GM12878 (cell line): Measurements from ENCODE around the gene RGS4. TPM values are rescaled to one million over a fixed set of nuclear protein-coding genes. Genes with fewer than 3 reads are reported as not detected.

ENCODE experiments used
- BCL3 ChIP-seq: IDR thresholded peaks from 2 replicates; pipeline ENCODE4 v1.6.1; 2011; ENCODE audit warnings: borderline replicate concordance, low read depth, mild to moderate bottlenecking, moderate library complexity, low read length; ENCODE audit not compliant: insufficient read depth, poor library complexity, severe bottlenecking
- MTA2 ChIP-seq: fragments of 450-650 bp; IDR thresholded peaks from 2 replicates; pipeline ENCODE4 v1.6.1; 2016; ENCODE audit warnings: low read depth, mild to moderate bottlenecking, moderate library complexity
- polyA plus RNA-seq, 11 experiments: library from polyadenylated mRNA; depleted of rRNA in 4 of 11; unstranded in 6 of 11; stranded (reverse) in 5 of 11; fragments of >200 nt; fragmentation: Nextera tagmentation in 4 of 11; fragmentation: Illumina TruSeq in 1 of 11; extraction: Ambion mirVana in 4 of 11; extraction: Trizol in 1 of 11; gene quantifications; 1 replicate in 1 of 11; 2 replicates in 10 of 11; pipeline versions ENCODE4 v1.2.1 to v1.2.3, GENCODE V29; 2011 to 2016; ENCODE audit warnings: inconsistent platforms in 2 of 11, missing spikeins in 2 of 11, low read depth in 1 of 11
- total RNA-seq, 4 experiments: library from RNA; depleted of rRNA in 3 of 4; stranded (reverse); fragments of >200 nt in 3 of 4; fragmentation: Illumina TruSeq in 1 of 4; extraction: Trizol in 1 of 4; gene quantifications; 2 replicates each; pipeline versions ENCODE4 v1.2.1 to v1.2.3, GENCODE V29; 2013 to 2021
- TF ChIP-seq, protein P1 (sequence below): fragments of 450-650 bp; IDR thresholded peaks from 2 replicates; pipeline ENCODE4 v1.6.1; 2018; ENCODE audit warnings: mild to moderate bottlenecking, low read depth, moderate library complexity; ENCODE audit not compliant: partially characterized antibody
- TF ChIP-seq, protein P2 (sequence below): fragments of 450-650 bp; IDR thresholded peaks from 2 replicates; pipeline ENCODE4 v1.6.1; 2017; ENCODE audit warnings: mild to moderate bottlenecking, moderate library complexity

Gene RGS4
- total and polyA plus RNA-seq, 10 of the 15 experiments (the other 5 are each of a cell fraction or from before 2014, with no cell fraction given), result 0.05 to 0.14 TPM; not detected in 8

DNA sequence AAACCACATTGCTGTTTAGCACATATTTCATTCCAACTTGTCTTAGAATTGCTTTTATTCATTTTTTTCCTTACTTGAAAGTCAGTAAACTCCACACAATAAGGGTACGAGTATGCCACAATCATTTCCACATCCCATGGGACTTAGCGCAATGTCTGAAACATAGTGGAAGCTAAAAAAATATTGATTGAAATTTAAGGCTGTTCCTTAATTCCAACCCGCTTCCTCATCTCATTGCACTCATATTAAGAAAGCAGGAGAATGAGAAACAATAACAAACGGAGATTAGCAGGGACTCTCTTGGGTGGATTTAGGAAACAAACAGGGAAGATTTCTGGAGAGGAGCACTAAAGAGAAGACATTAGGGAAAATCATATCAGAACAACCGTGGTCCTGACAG is 39.3 kb upstream of the RGS4 start (continued):
- TF ChIP-seq, protein P1, sequence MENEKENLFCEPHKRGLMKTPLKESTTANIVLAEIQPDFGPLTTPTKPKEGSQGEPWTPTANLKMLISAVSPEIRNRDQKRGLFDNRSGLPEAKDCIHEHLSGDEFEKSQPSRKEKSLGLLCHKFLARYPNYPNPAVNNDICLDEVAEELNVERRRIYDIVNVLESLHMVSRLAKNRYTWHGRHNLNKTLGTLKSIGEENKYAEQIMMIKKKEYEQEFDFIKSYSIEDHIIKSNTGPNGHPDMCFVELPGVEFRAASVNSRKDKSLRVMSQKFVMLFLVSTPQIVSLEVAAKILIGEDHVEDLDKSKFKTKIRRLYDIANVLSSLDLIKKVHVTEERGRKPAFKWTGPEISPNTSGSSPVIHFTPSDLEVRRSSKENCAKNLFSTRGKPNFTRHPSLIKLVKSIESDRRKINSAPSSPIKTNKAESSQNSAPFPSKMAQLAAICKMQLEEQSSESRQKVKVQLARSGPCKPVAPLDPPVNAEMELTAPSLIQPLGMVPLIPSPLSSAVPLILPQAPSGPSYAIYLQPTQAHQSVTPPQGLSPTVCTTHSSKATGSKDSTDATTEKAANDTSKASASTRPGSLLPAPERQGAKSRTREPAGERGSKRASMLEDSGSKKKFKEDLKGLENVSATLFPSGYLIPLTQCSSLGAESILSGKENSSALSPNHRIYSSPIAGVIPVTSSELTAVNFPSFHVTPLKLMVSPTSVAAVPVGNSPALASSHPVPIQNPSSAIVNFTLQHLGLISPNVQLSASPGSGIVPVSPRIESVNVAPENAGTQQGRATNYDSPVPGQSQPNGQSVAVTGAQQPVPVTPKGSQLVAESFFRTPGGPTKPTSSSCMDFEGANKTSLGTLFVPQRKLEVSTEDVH, result no peak
- TF ChIP-seq MTA2 (no peak), BCL3 (no peak)
- TF ChIP-seq, protein P2, sequence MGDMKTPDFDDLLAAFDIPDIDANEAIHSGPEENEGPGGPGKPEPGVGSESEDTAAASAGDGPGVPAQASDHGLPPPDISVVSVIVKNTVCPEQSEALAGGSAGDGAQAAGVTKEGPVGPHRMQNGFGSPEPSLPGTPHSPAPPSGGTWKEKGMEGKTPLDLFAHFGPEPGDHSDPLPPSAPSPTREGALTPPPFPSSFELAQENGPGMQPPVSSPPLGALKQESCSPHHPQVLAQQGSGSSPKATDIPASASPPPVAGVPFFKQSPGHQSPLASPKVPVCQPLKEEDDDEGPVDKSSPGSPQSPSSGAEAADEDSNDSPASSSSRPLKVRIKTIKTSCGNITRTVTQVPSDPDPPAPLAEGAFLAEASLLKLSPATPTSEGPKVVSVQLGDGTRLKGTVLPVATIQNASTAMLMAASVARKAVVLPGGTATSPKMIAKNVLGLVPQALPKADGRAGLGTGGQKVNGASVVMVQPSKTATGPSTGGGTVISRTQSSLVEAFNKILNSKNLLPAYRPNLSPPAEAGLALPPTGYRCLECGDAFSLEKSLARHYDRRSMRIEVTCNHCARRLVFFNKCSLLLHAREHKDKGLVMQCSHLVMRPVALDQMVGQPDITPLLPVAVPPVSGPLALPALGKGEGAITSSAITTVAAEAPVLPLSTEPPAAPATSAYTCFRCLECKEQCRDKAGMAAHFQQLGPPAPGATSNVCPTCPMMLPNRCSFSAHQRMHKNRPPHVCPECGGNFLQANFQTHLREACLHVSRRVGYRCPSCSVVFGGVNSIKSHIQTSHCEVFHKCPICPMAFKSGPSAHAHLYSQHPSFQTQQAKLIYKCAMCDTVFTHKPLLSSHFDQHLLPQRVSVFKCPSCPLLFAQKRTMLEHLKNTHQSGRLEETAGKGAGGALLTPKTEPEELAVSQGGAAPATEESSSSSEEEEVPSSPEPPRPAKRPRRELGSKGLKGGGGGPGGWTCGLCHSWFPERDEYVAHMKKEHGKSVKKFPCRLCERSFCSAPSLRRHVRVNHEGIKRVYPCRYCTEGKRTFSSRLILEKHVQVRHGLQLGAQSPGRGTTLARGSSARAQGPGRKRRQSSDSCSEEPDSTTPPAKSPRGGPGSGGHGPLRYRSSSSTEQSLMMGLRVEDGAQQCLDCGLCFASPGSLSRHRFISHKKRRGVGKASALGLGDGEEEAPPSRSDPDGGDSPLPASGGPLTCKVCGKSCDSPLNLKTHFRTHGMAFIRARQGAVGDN, result no peak
- TF ChIP-seq, all 136 proteins: peak for 0
